ENCODE results near the gene FPR3.
A peak's percentile ranks its signal among the peaks of the same experiment; 100 is the strongest.

FPR3 gene

GRCh38 chr19:51792932-51793331 lies 2.0 kb upstream of the FPR3 start:
- TF ChIP-seq CTCF (conservative IDR thresholded peaks at IDR 0.05; ENCODE audit: low read depth, low read length) = no peak
- DNase-seq (ENCODE audit: low read depth) = no peak
- no peak overlapping the region for H3K4me3 ChIP-seq (ENCODE audit: low read length)

DNA sequence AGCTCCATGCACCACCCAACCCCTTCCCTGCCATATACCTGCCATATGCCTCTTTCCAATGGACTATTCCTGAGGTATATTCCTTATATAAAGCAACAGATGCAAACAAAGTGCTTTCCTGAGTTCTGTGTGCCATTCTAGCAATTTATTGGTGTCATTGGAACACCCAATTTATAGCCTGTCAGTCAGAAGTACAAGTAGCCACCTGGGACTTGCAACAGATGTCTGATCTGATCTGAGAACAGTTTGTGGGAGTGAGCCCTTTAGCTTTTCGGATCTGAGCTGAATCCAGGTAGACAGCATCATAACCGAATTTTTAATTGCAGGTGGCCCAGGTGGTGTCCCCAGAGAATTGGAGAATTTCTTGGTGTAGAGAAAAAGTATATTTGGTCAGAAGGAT lies 963 bp upstream of the FPR3 start:
- no peak for DNase-seq (ENCODE audit: low read depth)
- no peak for TF ChIP-seq CTCF (conservative IDR thresholded peaks at IDR 0.05; ENCODE audit: low read depth, low read length)
- H3K4me3 ChIP-seq (ENCODE audit: low read length) = no peak overlapping the region

GRCh38 chr19:51796195-51796679 lies 1.3 kb downstream of the FPR3 start:
- no peak overlapping the region for H3K4me3 ChIP-seq (ENCODE audit: low read length)
- TF ChIP-seq CTCF (conservative IDR thresholded peaks at IDR 0.05; ENCODE audit: low read depth, low read length) = no peak

GRCh38 chr19:51797480-51797879 lies 2.5 kb downstream of the FPR3 start:
- DNase-seq (ENCODE audit: low read depth) = no peak
- H3K4me3 ChIP-seq (ENCODE audit: low read length) = no peak overlapping the region
- no peak for TF ChIP-seq CTCF (conservative IDR thresholded peaks at IDR 0.05; ENCODE audit: low read depth, low read length)

More at GRCh38 chr19:51796195-51796679, 1.3 kb downstream of the FPR3 start:
- DNase-seq (ENCODE audit: low read depth) = no peak

- no peak for TF ChIP-seq CTCF (conservative IDR thresholded peaks at IDR 0.05; ENCODE audit: low read depth, low read length)
These were observed 3.1 kb downstream of the FPR3 start for GRCh38 chr19:51798062-51798461.

DNA sequence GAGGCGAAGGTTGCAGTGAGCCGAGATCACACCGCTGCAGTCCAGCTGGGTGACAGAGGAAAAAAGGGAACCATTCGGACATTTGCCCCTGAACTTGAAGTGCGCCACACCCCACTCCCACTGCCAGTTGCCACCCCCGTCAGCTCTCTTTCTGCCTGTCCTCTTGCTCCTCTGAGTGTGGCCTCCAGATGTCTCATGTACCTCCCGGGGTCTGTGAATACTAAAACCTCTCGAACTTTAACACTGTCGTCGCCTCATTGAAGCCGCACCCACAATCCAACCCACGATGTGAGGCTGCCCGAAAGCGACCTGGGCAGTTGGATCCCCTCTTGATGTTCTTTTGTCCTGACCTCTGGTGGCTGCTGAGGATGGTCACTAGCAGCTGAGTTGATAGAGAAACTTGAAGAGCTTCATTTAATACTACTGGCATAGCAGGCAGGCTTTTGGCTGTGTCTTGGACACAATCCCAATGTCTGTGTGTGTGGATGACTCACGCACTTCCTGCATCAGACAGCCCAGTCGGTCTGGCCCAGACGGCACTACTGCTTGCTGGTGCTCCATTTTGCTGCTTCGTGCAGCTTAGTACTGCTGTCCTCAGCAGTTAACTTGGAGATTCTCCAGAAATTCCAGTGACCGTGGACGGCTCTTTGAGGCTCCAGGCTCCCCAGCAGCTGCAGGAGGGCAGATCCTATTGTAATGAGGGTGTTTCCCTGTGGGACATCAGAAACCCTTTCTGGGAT lies 4.2 kb downstream of the FPR3 start:
- DNase-seq (ENCODE audit: low read depth) = peak; percentile 84
- TF ChIP-seq CTCF (conservative IDR thresholded peaks at IDR 0.05; ENCODE audit: low read depth, low read length) = no peak
- H3K4me3 ChIP-seq (ENCODE audit: low read length) = no peak overlapping the region

More at GRCh38 chr19:51798062-51798461, 3.1 kb downstream of the FPR3 start:
- DNase-seq (ENCODE audit: low read depth) = no peak
- H3K4me3 ChIP-seq (ENCODE audit: low read length) = no peak overlapping the region
